B cell (primary cell): Measurements from ENCODE around the gene CYP1A1. TPM values are rescaled to one million over a fixed set of nuclear protein-coding genes. Genes with fewer than 3 reads are reported as not detected.

Source experiments
- ATAC-seq: fragments of 200-7000 bp; cut with Tn5 transposase; one replicate; pipeline ENCODE4 v1.10.0; 2021; ENCODE audit warnings: low read depth, mild to moderate bottlenecking, moderate number of reproducible peaks, moderate library complexity
- CTCF ChIA-PET: fragments of 350-600 bp; sonication (Branson Sonifier 250); formaldehyde crosslinking; loops from one replicate; lab custom pipeline; 2021; ENCODE audit warnings: antibody characterized with exemption, inconsistent platforms; lab: Charles Lee
- POLR2A ChIA-PET: fragments of 350-600 bp; sonication (Branson Sonifier 250); formaldehyde crosslinking; loops from one replicate; lab custom pipeline; 2021; ENCODE audit warnings: antibody characterized with exemption; lab: Charles Lee
- DNase-seq: peaks from one replicate; pipeline ENCODE4 v3.0.0; 2013
- H2AFZ ChIP-seq: 2 replicates; pipeline ENCODE4 v1.6.1; 2012; ENCODE audit warnings: mild to moderate bottlenecking, low read depth, low read length; ENCODE audit not compliant: insufficient read depth, poor library complexity, severe bottlenecking
- H3K27ac ChIP-seq, 2 donors: 1 replicate in 1 of 2; 2 replicates in 1 of 2; pipeline ENCODE4 v1.5.1; 2012 to 2013; ENCODE audit warnings: low read length in 2 of 2, mild to moderate bottlenecking in 2 of 2, moderate library complexity in 1 of 2
- H3K27me3 ChIP-seq, 4 experiments: fragments of 200-600 bp in 1 of 4; sonication (generic) in 1 of 4; replicated peaks in 1 of 4; 1 replicate in 2 of 4; 2 replicates in 2 of 4; pipeline versions ENCODE4 v1.6.1 to v1.7.0; 2013 to 2016; ENCODE audit warnings: low read length in 3 of 4, mild to moderate bottlenecking in 2 of 4, mixed read lengths in 1 of 4, moderate library complexity in 1 of 4; ENCODE audit not compliant: insufficient read depth in 4 of 4, control insufficient read depth in 3 of 4; ENCODE audit errors: control extremely low read depth in 1 of 4
- H3K36me3 ChIP-seq, 2 experiments: replicated peaks in 1 of 2; 1 replicate in 1 of 2; 2 replicates in 1 of 2; pipeline versions ENCODE4 v1.6.1 to v1.7.1; 2013; ENCODE audit warnings: low read length in 1 of 2; ENCODE audit not compliant: insufficient read depth in 2 of 2, control insufficient read depth in 1 of 2; ENCODE audit errors: control extremely low read depth in 1 of 2, extremely low read depth in 1 of 2
- H3K4me1 ChIP-seq, 2 donors: fragments of 200-600 bp in 1 of 2; sonication (generic) in 1 of 2; 1 replicate in 1 of 2; 2 replicates in 1 of 2; pipeline versions ENCODE4 v1.5.1 to v1.6.1; 2013 to 2017; ENCODE audit warnings: low read length in 2 of 2; ENCODE audit not compliant: control insufficient read depth in 2 of 2, insufficient read depth in 2 of 2
- H3K4me2 ChIP-seq: replicated peaks from 2 replicates; pipeline ENCODE3; 2012; ENCODE audit warnings: mild to moderate bottlenecking, low read depth, low read length; ENCODE audit not compliant: poor library complexity, severe bottlenecking
- H3K4me3 ChIP-seq, 5 experiments: fragments of 200-600 bp in 1 of 5; sonication (generic) in 1 of 5; 1 replicate in 3 of 5; 2 replicates in 2 of 5; pipeline versions ENCODE4 v1.5.1 to v1.7.0; 2011 to 2016; ENCODE audit warnings: low read length in 4 of 5, mild to moderate bottlenecking in 4 of 5, low read depth in 2 of 5, control low read depth in 1 of 5, moderate library complexity in 1 of 5; ENCODE audit not compliant: insufficient read depth in 1 of 5; ENCODE audit errors: control extremely low read depth in 1 of 5, extremely low read depth in 1 of 5
- H3K79me2 ChIP-seq: fragments of 200-600 bp; sonication (generic); one replicate; pipeline ENCODE4 v1.6.0; 2016; ENCODE audit warnings: low read length; ENCODE audit not compliant: control insufficient read depth, insufficient read depth
- H3K9ac ChIP-seq: fragments of 200-600 bp; sonication (generic); 2 replicates; pipeline ENCODE4 v1.6.1; 2017; ENCODE audit warnings: mild to moderate bottlenecking, low read length, moderate library complexity
- H3K9me3 ChIP-seq, 3 donors: one replicate each; pipeline versions ENCODE4 v1.6.1 to v1.7.1; 2013; ENCODE audit warnings: low read length in 2 of 3; ENCODE audit not compliant: control insufficient read depth in 2 of 3, insufficient read depth in 1 of 3; ENCODE audit errors: control extremely low read depth in 1 of 3
- H4K20me1 ChIP-seq: 2 replicates; pipeline ENCODE4 v1.6.0; 2012; ENCODE audit warnings: mild to moderate bottlenecking, low read length; ENCODE audit not compliant: insufficient read depth, control insufficient read depth, poor library complexity, severe bottlenecking
- H3K27ac Mint-ChIP-seq: one replicate; pipeline ENCODE4 v1.8.0; 2021; ENCODE audit warnings: mixed read lengths
- H3K27me3 Mint-ChIP-seq: one replicate; pipeline ENCODE4 v1.8.0; 2021; ENCODE audit warnings: mixed read lengths
- H3K4me1 Mint-ChIP-seq: one replicate; pipeline ENCODE4 v1.8.0; 2021; ENCODE audit warnings: mixed read lengths
- H3K4me3 Mint-ChIP-seq: one replicate; pipeline ENCODE4 v1.8.0; 2021; ENCODE audit warnings: mixed read lengths
- H3K9me3 Mint-ChIP-seq: one replicate; pipeline ENCODE4 v1.8.0; 2022; ENCODE audit warnings: mixed read lengths; ENCODE audit not compliant: insufficient read depth
- EZH2 ChIP-seq: IDR thresholded peaks from 2 replicates; pipeline ENCODE4 v1.6.1; 2012; ENCODE audit warnings: borderline replicate concordance, low read depth, mild to moderate bottlenecking, moderate library complexity, low read length; ENCODE audit not compliant: insufficient read depth, poor library complexity, severe bottlenecking
- WGBS: methylation state at CpG from one replicate; pipeline ENCODE4 v1.1.5; 2013; ENCODE audit warnings: missing lambda C conversion rate; ENCODE audit not compliant: insufficient coverage; 5-methylcytosine and 5-hydroxymethylcytosine counted together
- intact Hi-C: fragments of 100-400 bp; cut with micrococcal nuclease; formaldehyde crosslinking; loops from one replicate; pipeline ENCODE4 v1.10.0; 2022
- polyA plus RNA-seq: library from polyadenylated mRNA; depleted of rRNA; stranded (reverse); fragments of >200 nt; gene quantifications from 2 replicates; pipeline ENCODE4 v1.2.3, GENCODE V29; 2012
- total RNA-seq, 2 donors: library from RNA; stranded (reverse); fragments of 120-200 nt in 1 of 2; gene quantifications; 1 replicate in 1 of 2; 2 replicates in 1 of 2; pipeline versions ENCODE4 v1.2.3 to v1.2.4, GENCODE V29; 2013 to 2022
- TF ChIP-seq, protein P1 (sequence below): fragments of 200-600 bp; IDR thresholded peaks from one replicate; pipeline ENCODE4 v1.8.0; 2022; ENCODE audit warnings: antibody characterized with exemption, mild to moderate bottlenecking

Gene CYP1A1
- total and polyA plus RNA-seq, 2 donors (not counting 1 experiment from before 2014, with no cell fraction given): 0.24 TPM; not detected in 1

DNA sequence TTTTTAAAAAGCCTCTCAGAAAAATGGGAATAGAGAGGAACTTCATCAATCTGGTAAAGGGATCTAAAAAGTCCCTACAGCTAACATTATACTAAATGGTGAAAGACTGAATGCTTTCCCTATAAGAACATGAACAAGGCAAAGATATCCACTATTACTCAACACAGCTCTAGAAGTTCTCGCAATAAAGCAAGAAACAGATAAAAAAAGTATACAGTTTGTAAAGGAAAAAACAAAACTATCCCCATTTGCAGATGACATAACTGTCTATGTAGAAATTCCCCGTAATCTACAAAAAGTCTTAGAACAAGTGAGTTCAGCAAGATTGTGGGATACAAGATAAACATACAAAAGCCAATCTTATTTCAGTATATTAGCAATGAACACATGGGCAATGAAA, 44.9 kb downstream of the CYP1A1 start:
- CTCF ChIA-PET: no interaction called here
- no CpG with 5 or more reads among the region's 2 CpGs for WGBS
- DNase-seq: no peak

DNA sequence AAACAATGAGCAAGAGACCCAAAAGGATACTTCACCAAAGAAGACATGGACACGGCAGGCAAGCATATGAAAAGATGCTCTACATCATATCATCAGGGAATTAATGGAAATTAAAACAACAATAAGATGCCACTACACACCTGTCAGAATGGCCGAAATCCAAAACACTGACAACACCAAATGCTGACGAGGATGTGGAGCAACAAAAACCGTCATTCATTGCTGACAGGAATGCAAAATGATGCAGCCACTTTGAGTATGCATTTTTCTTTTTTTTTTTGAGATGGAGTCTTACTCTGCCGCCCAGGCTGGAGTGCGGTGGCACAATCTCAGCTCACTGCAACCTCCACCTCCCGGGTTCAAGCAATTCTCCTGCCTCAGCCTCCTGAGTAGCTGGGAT, 48.5 kb downstream of the CYP1A1 start:
- DNase-seq (no peak), ATAC-seq (no peak)
- Histone ChIP-seq H3K27me3 (no peaks in the 10 kb centered on the region), H3K9ac (no peak overlapping the region), H3K79me2 (peaks cover 42% of the 10 kb centered on the region), H3K4me1 (no peaks in the 10 kb centered on the region), H3K4me2 (no peak overlapping the region), H3K36me3 (peaks cover 3 to 18% of the 10 kb centered on the region in 2 experiments), H3K27ac (no peak overlapping the region), H3K9me3 (no peaks in the 10 kb centered on the region), H2AFZ (no peak overlapping the region), H3K4me3 (no peak overlapping the region), H4K20me1 (peaks cover 8% of the 10 kb centered on the region)
- no peak overlapping the region for H3K27ac Mint-ChIP-seq
- 100% methylated on average over 1 of the region's 7 CpGs for WGBS
- H3K27me3 Mint-ChIP-seq: no peaks in the 10 kb centered on the region
- H3K4me1 Mint-ChIP-seq: peaks cover 13% of the 10 kb centered on the region
- H3K9me3 Mint-ChIP-seq: no peaks in the 10 kb centered on the region
- no peak overlapping the region for H3K4me3 Mint-ChIP-seq
- intact Hi-C loops: no loop called here
- TF ChIP-seq EZH2: no peak
- TF ChIP-seq, protein P1, sequence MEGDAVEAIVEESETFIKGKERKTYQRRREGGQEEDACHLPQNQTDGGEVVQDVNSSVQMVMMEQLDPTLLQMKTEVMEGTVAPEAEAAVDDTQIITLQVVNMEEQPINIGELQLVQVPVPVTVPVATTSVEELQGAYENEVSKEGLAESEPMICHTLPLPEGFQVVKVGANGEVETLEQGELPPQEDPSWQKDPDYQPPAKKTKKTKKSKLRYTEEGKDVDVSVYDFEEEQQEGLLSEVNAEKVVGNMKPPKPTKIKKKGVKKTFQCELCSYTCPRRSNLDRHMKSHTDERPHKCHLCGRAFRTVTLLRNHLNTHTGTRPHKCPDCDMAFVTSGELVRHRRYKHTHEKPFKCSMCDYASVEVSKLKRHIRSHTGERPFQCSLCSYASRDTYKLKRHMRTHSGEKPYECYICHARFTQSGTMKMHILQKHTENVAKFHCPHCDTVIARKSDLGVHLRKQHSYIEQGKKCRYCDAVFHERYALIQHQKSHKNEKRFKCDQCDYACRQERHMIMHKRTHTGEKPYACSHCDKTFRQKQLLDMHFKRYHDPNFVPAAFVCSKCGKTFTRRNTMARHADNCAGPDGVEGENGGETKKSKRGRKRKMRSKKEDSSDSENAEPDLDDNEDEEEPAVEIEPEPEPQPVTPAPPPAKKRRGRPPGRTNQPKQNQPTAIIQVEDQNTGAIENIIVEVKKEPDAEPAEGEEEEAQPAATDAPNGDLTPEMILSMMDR: no peak
- ChIA-PET CTCF (no interaction called here), POLR2A (no interaction called here)

More for the DNA sequence above, 44.9 kb downstream of the CYP1A1 start:
- TF ChIP-seq, protein P1: no peak
- TF ChIP-seq EZH2: no peak
- no peaks in the 10 kb centered on the region for H3K9me3 Mint-ChIP-seq
- Histone ChIP-seq H3K27ac (no peak overlapping the region), H3K27me3 (no peaks in the 10 kb centered on the region), H3K9ac (no peak overlapping the region), H3K9me3 (peaks cover 0 to 6% (median 2%) of the 10 kb centered on the region in 3 donors), H3K4me3 (no peak overlapping the region), H3K4me2 (no peak overlapping the region), H3K4me1 (no peaks in the 10 kb centered on the region), H3K36me3 (peaks cover 3 to 7% of the 10 kb centered on the region in 2 experiments), H2AFZ (no peak overlapping the region), H4K20me1 (peaks cover 9% of the 10 kb centered on the region), H3K79me2 (peaks cover 54% of the 10 kb centered on the region)
- ATAC-seq: no peak
- POLR2A ChIA-PET: no interaction called here
- no peak overlapping the region for H3K4me3 Mint-ChIP-seq
- no peak overlapping the region for H3K27ac Mint-ChIP-seq
- H3K27me3 Mint-ChIP-seq: no peaks in the 10 kb centered on the region
- peaks cover 21% of the 10 kb centered on the region for H3K4me1 Mint-ChIP-seq
- intact Hi-C loops: no loop called here
